Cerebellar nuclear complex (tissue), 1 donor: ENCODE data around the gene VPS11.
A peak's percentile ranks its signal among the peaks of the same experiment; 100 is the strongest.

Source experiments
- DNase-seq, 2 experiments: peaks; one replicate each; lab custom pipeline; 2025; lab: John Stamatoyannopoulos, UW

VPS11 gene

GRCh38 chr11:119121008-119121810, 53.6 kb downstream of the VPS11 start, which contains the start of gene HINFP:
Gene HINFP, plus strand, starts transcription at chr11:119121580. Its CDS starts 5,365 bp downstream, at chr11:119126945.
- peak; percentile 96 to 99 for DNase-seq

- DNase-seq, result no peak
These were observed 54.1 kb downstream of the VPS11 start for GRCh38 chr11:119121811-119122124.

GRCh38 chr11:119125821-119126220, 58.2 kb downstream of the VPS11 start:
- DNase-seq, result no peak

- DNase-seq, result no peak
These were observed 59.2 kb downstream of the VPS11 start for GRCh38 chr11:119126675-119127268.

GRCh38 chr11:119130662-119131061, 63.0 kb downstream of the VPS11 start:
- no peak for DNase-seq
